Measurements from ENCODE around the gene MKRN3. TPM values are rescaled to one million over a fixed set of nuclear protein-coding genes. Genes with fewer than 3 reads are reported as not detected.

MKRN3 gene
- total RNA-seq, 1 donor from 2014 or later: 1.4 TPM

GRCh38 chr15:23616536-23616935 is 51.1 kb downstream of the MKRN3 start:
- Mint-ChIP-seq H3K27me3 (ENCODE audit: unreplicated experiment) (peaks cover 2% of the 10 kb centered on the region), H3K36me3 (ENCODE audit: unreplicated experiment) (peaks cover 5% of the 10 kb centered on the region), H3K4me3 (ENCODE audit: unreplicated experiment) (no peak overlapping the region), H3K9me3 (ENCODE audit: unreplicated experiment) (peaks cover 4% of the 10 kb centered on the region), H3K4me1 (ENCODE audit: low read depth, unreplicated experiment) (no peaks in the 10 kb centered on the region), H3K27ac (ENCODE audit: unreplicated experiment) (no peak overlapping the region)
- DNase-seq: no peak
- TF ChIP-seq, protein P1, sequence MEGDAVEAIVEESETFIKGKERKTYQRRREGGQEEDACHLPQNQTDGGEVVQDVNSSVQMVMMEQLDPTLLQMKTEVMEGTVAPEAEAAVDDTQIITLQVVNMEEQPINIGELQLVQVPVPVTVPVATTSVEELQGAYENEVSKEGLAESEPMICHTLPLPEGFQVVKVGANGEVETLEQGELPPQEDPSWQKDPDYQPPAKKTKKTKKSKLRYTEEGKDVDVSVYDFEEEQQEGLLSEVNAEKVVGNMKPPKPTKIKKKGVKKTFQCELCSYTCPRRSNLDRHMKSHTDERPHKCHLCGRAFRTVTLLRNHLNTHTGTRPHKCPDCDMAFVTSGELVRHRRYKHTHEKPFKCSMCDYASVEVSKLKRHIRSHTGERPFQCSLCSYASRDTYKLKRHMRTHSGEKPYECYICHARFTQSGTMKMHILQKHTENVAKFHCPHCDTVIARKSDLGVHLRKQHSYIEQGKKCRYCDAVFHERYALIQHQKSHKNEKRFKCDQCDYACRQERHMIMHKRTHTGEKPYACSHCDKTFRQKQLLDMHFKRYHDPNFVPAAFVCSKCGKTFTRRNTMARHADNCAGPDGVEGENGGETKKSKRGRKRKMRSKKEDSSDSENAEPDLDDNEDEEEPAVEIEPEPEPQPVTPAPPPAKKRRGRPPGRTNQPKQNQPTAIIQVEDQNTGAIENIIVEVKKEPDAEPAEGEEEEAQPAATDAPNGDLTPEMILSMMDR (IDR thresholded peaks at IDR 0.05; ENCODE audit: partially characterized antibody, unreplicated experiment): no peak

Small RNAs within 50 kb of the gene (microRNA-seq; reads per million reads assigned to microRNA genes)
- not detected for gene MIR4508 (ENCODE audit: unreplicated experiment)

Other genes with a start within 250 kb of the MKRN3 start
- not detected for gene GOLGA6L26, start 231.5 kb upstream of the MKRN3 start, total RNA-seq (ENCODE audit: unreplicated experiment)
- not detected for gene GOLGA8S, start 210.9 kb upstream of the MKRN3 start, total RNA-seq (ENCODE audit: unreplicated experiment)
- not detected for gene GOLGA6L2, start 118.4 kb upstream of the MKRN3 start, total RNA-seq (ENCODE audit: unreplicated experiment)
- 27.1 TPM for gene MAGEL2, start 82.2 kb downstream of the MKRN3 start, total RNA-seq (ENCODE audit: unreplicated experiment)
- 115 TPM for gene NDN, start 121.6 kb downstream of the MKRN3 start, total RNA-seq (ENCODE audit: unreplicated experiment)